ENCODE measurements around the gene ARHGAP9.

DNA sequence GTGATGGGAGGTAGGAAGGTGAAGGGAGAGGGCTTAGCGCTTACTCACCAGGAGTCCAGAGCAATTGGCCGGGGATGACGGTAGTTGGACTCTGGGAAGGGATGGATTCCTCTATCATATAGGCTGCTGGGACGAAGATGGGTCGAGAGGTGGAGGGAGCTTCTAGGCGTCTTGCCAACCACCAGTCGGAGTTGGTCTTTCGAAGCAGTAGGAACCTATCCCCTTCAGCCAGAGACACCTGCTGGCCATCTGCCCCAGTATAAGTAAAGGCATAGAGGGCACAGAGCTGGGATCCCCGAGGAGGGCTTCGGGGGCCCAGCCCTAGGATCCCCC lies 657 bp downstream of the ARHGAP9 start:
- TF ChIP-seq, protein P1, sequence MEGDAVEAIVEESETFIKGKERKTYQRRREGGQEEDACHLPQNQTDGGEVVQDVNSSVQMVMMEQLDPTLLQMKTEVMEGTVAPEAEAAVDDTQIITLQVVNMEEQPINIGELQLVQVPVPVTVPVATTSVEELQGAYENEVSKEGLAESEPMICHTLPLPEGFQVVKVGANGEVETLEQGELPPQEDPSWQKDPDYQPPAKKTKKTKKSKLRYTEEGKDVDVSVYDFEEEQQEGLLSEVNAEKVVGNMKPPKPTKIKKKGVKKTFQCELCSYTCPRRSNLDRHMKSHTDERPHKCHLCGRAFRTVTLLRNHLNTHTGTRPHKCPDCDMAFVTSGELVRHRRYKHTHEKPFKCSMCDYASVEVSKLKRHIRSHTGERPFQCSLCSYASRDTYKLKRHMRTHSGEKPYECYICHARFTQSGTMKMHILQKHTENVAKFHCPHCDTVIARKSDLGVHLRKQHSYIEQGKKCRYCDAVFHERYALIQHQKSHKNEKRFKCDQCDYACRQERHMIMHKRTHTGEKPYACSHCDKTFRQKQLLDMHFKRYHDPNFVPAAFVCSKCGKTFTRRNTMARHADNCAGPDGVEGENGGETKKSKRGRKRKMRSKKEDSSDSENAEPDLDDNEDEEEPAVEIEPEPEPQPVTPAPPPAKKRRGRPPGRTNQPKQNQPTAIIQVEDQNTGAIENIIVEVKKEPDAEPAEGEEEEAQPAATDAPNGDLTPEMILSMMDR (IDR thresholded peaks at IDR 0.05 in 8 of 11, conservative IDR thresholded peaks at IDR 0.05 in 3 of 11), result no peak
- TF ChIP-seq POLR2AphosphoS5 (IDR thresholded peaks at IDR 0.05), result no peak
